ENCODE results near the gene VEGFA.

The VEGFA gene

DNA sequence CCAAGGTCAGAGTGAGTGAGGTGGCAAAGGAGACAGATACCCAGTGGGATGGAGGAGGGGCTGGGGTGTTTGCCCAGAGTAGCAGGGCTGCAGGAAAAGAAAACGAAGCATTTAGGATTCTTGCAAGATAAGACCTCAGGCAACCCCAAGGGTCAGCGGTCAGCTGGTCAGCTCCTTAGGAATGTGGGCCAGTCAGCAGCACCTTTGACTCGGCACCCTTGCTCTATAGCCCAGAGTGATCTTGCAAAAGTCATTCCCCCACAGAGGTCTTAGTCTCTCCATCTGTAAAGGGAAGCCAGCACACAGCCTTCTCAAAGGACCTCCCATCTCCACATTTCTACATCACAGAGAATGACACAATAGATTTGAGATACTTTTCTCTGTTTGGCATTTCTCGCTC lies 56.7 kb downstream of the VEGFA start:
- DNase-seq: no peak

DNA sequence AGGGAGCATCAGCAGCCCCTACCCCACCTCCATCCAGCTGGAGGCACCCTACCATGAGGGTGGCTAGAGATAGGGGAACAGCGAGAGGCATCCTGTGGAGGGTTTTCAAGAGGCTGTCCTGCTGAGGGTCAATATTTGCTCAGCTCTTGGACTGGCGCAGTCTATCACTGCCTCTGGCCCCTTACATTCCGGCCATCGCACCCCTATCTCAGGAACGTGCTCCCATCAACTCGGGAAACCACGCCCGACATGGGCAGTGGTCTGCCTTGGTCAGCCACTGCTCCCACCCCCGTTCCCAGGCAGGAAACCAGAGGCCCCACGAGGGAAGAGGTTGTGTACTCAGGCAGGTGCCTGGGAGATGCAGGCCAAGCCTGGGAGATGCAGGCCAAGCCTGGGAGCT lies 57.9 kb downstream of the VEGFA start:
- no peak for DNase-seq

DNA sequence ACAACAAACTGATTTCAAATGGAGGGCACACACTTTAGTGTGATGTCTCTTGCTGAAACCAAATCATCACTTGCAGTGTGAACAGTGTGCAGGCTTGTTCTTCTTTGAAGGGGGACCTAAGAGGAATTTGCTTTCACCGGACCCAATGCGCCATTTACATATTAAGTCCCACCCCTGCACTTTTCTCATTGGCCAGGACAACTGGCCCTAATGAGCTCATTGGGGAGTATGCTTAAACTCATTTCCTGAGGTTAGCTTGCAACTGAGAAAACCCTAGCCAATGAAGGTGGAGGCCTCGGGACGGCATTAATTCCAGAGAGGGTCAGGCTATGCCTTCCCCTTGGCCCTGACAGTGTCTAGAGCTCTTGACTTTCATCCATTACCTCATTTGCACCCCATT lies 58.7 kb downstream of the VEGFA start:
- DNase-seq: no peak

DNA sequence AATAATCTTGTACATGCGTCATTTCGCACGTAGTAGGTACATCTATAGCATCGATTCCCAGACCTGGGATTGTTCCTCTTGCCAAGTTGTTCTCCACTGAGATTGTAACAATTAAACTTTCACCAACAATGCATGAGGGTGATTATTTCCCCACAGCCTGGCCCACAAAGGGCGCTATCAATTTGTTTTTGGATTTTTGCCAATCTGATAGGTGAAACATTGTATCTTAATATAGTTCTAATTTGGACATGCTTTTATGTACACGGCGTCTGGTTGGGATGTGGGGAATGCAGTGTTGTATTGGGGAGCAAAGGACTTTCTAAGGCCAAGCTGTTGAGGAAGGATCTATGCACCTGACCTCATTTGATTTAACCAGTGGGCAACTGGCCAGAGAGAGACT lies 59.5 kb downstream of the VEGFA start:
- DNase-seq: no peak

DNA sequence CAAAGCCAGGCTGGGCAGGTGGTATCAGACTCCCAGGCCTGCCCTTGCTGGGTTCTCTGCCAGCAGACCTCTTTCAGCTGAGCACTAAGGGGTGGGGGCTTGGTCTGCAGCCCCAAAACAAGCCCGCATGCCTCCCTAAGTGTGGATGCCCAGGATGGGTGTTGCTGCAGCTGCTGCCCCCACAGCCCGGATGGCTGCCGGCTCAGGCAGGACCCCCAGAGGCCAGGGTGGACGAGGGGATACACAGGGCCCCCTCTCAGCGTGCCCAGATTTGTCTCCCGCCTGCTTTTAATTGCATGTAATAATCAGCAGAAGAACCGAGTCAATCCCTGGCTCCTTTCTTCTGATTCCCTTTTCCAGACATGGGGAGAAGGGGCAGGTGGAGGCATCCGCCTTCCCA lies 60.8 kb downstream of the VEGFA start:
- DNase-seq: no peak

DNA sequence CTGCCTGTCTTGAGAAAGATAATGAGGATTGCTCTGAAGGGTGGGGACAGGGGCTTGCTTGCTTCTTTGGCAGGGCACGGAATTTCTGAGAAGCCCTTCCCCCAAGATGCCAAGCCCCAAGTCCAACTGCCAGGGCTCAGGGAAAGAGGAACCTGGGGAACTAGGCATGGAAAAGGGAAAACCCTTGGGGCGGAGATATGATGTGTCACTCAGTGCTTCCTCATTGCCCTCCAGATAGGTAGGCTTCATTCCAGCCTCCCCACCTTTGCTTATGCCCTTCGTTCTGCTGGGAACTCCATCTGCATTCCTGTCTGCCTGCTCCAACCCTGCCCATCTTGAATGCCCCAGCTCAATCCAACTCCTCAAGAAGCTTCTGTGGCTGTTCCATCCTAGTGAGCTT lies 61.2 kb downstream of the VEGFA start:
- no peak for DNase-seq

DNA sequence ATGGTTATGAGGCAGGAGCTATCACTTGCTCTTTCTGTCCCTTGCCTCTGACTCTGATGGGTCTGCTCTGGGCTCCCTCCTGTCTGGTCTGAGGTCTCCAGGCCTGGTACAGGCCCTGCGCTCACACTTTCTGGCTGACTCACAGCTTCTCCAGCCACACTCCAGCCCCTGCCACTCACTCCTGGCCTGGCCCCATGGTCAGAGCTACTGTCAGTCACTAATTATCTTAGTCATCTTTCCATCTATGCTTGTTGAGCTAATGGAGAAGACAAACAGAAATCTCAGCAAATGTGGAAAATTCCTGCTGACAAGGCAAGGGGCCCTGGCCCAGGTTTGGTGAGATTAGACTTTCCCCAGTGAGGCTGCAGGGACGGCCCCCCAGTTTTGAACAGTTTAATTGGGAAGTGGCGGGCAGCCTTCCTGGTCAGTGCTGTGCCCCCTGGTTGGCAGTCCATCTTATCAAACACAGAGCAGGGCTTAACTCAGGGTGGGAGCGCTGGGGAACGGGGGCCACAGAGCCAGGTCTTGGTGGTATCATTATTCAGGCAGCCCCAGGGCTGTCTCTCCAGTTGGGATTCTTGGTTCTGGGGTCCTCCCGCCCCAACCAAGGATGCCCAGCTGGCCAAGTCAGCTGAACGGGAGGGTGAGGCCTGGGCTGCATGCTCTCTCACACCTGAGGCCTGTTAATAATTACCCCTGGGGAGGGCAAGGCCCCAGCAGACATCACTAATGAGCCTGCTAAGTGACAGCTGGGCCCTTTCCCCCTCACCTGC lies 63.4 kb downstream of the VEGFA start:
- DNase-seq: no peak

DNA sequence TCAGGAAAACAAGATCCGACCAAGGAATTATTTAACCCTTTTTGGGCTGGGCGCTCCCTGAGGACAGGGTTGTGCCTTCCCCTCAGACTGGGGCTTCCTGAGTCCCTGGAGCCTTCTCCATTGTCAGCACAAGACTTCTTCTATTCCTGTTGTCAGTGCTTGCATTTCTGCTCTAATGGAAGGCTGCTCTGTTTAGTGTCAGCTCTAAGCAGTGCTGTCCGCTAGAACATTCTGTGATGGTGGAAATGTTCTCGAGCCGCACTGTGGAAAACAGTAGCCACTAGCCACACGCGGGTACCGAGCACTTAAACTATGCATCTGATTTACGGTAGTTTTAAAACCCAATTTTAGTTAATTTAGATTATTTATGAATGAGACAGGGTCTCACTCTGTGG lies 64.0 kb downstream of the VEGFA start:
- DNase-seq: no peak

DNA sequence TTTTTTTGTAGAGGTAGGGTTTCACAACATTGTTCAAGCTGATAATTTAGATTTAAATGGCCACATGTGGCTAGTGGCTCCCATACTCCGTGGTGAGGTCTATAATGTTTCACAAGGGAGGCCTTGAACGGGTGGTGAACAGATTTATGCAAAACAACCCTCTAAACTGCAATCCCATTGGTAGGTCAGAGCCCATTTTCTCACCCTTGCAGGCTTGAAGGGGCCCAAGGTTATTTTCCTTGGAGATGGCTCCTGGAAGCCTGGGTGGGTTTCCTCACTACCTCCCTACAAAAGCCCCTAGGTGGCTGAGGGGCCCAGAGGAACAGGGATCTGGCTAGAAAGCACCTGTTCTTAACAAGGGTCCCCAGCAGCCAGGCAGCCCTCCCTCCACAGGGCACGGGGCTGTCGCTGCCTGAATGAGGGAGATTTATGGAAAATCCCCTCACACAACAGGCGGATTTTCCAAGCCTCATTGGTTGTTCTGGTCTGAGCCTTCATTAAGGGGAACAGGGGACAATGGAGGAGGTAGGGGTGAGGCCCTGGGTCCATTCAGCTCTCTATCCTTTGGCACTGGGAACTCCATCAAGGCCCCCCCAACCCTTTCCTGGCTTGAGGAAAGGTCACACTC lies 64.6 kb downstream of the VEGFA start:
- no peak for DNase-seq

DNA sequence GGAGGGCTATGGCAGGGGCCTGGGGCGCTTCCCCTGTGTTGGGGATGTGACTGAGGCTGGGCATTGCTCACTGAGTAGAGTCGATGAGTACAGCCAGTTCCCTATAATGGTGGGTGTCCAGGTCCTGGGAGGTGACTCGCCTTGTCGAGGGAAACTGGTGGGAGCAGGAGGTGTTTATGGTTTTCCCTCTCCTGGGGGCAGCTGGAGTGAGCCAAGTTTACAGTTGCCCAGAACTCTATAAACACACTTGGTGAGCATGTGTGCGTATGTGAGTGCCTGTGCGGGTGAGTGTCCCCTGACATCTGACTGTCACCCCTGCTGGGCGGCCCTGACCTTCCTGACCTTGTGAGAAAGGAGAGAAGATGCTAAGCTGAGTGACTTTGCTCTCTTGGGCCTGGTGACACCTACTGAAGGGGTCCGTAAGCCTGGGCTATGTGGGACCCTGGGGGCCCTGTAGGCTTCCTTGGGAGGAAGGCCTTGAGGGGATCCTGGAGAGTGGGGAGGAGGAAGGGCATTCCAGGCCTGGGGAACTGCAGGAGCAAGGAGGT lies 65.9 kb downstream of the VEGFA start:
- no peak for DNase-seq

All from activated naive CD4-positive, alpha-beta T cell treated with anti-CD3 and anti-CD28 coated beads, Interleukin-2, amount 50 U/mL, for 16 hours (primary cell).